Natural killer cell treated with Interleukin-12 subunit alpha and Interleukin-12 subunit beta and Interleukin-15 and Interleukin-18, amount 100 ng/mL, for 72 hours (primary cell): ENCODE results near the gene KIAA1671. TPM values are rescaled to one million over a fixed set of nuclear protein-coding genes. Genes with fewer than 3 reads are reported as not detected.

Experiments
- ATAC-seq, 2 donors: fragments of 150-1000 bp; cut with Tn5 transposase in 1 of 2; sonication (Bioruptor Pico), chemical (Tn5 transposase) in 1 of 2; 2 replicates each; pipeline ENCODE4 v1.10.0; 2021
- DNase-seq: peaks from one replicate; pipeline ENCODE4 v3.0.0; 2022; ENCODE audit warnings: low spot score
- H3K27ac Mint-ChIP-seq, 2 donors: 1 replicate in 1 of 2; 2 replicates in 1 of 2; pipeline ENCODE4 v1.8.0; 2022; ENCODE audit warnings: mixed read lengths in 2 of 2, mild to moderate bottlenecking in 1 of 2, moderate library complexity in 1 of 2
- H3K27me3 Mint-ChIP-seq, 2 donors: 1 replicate in 1 of 2; 2 replicates in 1 of 2; pipeline ENCODE4 v1.8.0; 2022; ENCODE audit warnings: mixed read lengths in 2 of 2
- H3K36me3 Mint-ChIP-seq: one replicate; pipeline ENCODE4 v1.8.0; 2022; ENCODE audit warnings: mixed read lengths
- H3K4me1 Mint-ChIP-seq, 2 donors: 1 replicate in 1 of 2; 2 replicates in 1 of 2; pipeline ENCODE4 v1.8.0; 2022; ENCODE audit warnings: low read depth in 2 of 2, mixed read lengths in 2 of 2, mild to moderate bottlenecking in 1 of 2
- H3K4me3 Mint-ChIP-seq: one replicate; pipeline ENCODE4 v1.8.0; 2022; ENCODE audit warnings: mixed read lengths
- H3K9me3 Mint-ChIP-seq: 2 replicates; pipeline ENCODE4 v1.8.0; 2022; ENCODE audit warnings: mixed read lengths
- total RNA-seq, 2 donors: library from RNA; stranded (reverse); gene quantifications; one replicate each; pipeline ENCODE4 v1.2.3, GENCODE V29; 2022

Gene KIAA1671
- total RNA-seq, 2 donors from 2014 or later = 11.7 to 21.3 TPM

- Mint-ChIP-seq H3K27me3 (no peaks in the 10 kb centered on the region), H3K9me3 (no peaks in the 10 kb centered on the region), H3K4me3 (no peak overlapping the region), H3K27ac (no peak overlapping the region), H3K4me1 (peaks cover 0 to 3% of the 10 kb centered on the region in 2 donors), H3K36me3 (no peaks in the 10 kb centered on the region)
- ATAC-seq (no peak), DNase-seq (no peak)
These were observed 186.5 kb downstream of the KIAA1671 start for GRCh38 chr22:25139062-25139461.

- no peak for DNase-seq
- Mint-ChIP-seq H3K9me3 (no peaks in the 10 kb centered on the region), H3K4me3 (no peak overlapping the region), H3K27ac (no peak overlapping the region), H3K4me1 (no peaks in the 10 kb centered on the region), H3K36me3 (no peaks in the 10 kb centered on the region), H3K27me3 (no peaks in the 10 kb centered on the region)
- ATAC-seq = no peak
These were observed 189.6 kb downstream of the KIAA1671 start for GRCh38 chr22:25142102-25142501.

- DNase-seq = no peak
- Mint-ChIP-seq H3K27me3 (no peaks in the 10 kb centered on the region), H3K4me1 (no peaks in the 10 kb centered on the region), H3K9me3 (no peaks in the 10 kb centered on the region), H3K27ac (no peak overlapping the region), H3K36me3 (no peaks in the 10 kb centered on the region), H3K4me3 (no peak overlapping the region)
- ATAC-seq = no peak
These were observed 190.9 kb downstream of the KIAA1671 start for GRCh38 chr22:25143156-25144076.

- no peaks in the 10 kb centered on the region for H3K4me1 Mint-ChIP-seq
- peaks cover 0 to under 1% of the 10 kb centered on the region in 2 donors for H3K27me3 Mint-ChIP-seq
- H3K4me3 Mint-ChIP-seq = no peak overlapping the region
- ATAC-seq = no peak
- DNase-seq = no peak
- no peaks in the 10 kb centered on the region for H3K9me3 Mint-ChIP-seq
- no peak overlapping the region for H3K27ac Mint-ChIP-seq
- no peaks in the 10 kb centered on the region for H3K36me3 Mint-ChIP-seq
These were observed 192.0 kb downstream of the KIAA1671 start for GRCh38 chr22:25144522-25144921.

GRCh38 chr22:25146307-25146706, 193.8 kb downstream of the KIAA1671 start:
- H3K4me3 Mint-ChIP-seq = no peak overlapping the region
- no peaks in the 10 kb centered on the region for H3K9me3 Mint-ChIP-seq
- peaks cover 0 to 5% of the 10 kb centered on the region in 2 donors for H3K27me3 Mint-ChIP-seq
- H3K36me3 Mint-ChIP-seq = no peaks in the 10 kb centered on the region
- DNase-seq (no peak), ATAC-seq (no peak)
- no peaks in the 10 kb centered on the region for H3K4me1 Mint-ChIP-seq
- H3K27ac Mint-ChIP-seq = no peak overlapping the region

- H3K27me3 Mint-ChIP-seq = peaks cover 0 to 5% of the 10 kb centered on the region in 2 donors
- H3K9me3 Mint-ChIP-seq = no peaks in the 10 kb centered on the region
- H3K4me3 Mint-ChIP-seq = no peak overlapping the region
- ATAC-seq (no peak), DNase-seq (no peak)
- H3K27ac Mint-ChIP-seq = no peak overlapping the region
- no peaks in the 10 kb centered on the region for H3K36me3 Mint-ChIP-seq
- H3K4me1 Mint-ChIP-seq = no peaks in the 10 kb centered on the region
These were observed 194.6 kb downstream of the KIAA1671 start for GRCh38 chr22:25146906-25147641.

- Mint-ChIP-seq H3K4me1 (no peaks in the 10 kb centered on the region), H3K36me3 (no peaks in the 10 kb centered on the region), H3K27ac (no peak overlapping the region), H3K9me3 (no peaks in the 10 kb centered on the region), H3K27me3 (peaks cover 0 to 5% of the 10 kb centered on the region in 2 donors), H3K4me3 (no peak overlapping the region)
- no peak for DNase-seq
- no peak for ATAC-seq
These were observed 195.1 kb downstream of the KIAA1671 start for GRCh38 chr22:25147642-25147928.

- no peaks in the 10 kb centered on the region for H3K4me1 Mint-ChIP-seq
- no peaks in the 10 kb centered on the region for H3K36me3 Mint-ChIP-seq
- no peak for DNase-seq
- no peaks in the 10 kb centered on the region for H3K9me3 Mint-ChIP-seq
- H3K27me3 Mint-ChIP-seq = peaks cover 0 to 5% of the 10 kb centered on the region in 2 donors
- H3K27ac Mint-ChIP-seq = no peak overlapping the region
- H3K4me3 Mint-ChIP-seq = no peak overlapping the region
- ATAC-seq = peak; percentile 17 to 54
These were observed 195.7 kb downstream of the KIAA1671 start for GRCh38 chr22:25148149-25148691.

- Mint-ChIP-seq H3K27ac (no peak overlapping the region), H3K4me3 (no peak overlapping the region)
These were observed 196.5 kb downstream of the KIAA1671 start for GRCh38 chr22:25149014-25149413.

GRCh38 chr22:25153961-25154666, 201.6 kb downstream of the KIAA1671 start:
- DNase-seq = no peak
- H3K36me3 Mint-ChIP-seq = no peaks in the 10 kb centered on the region
- peaks cover 0 to 5% of the 10 kb centered on the region in 2 donors for H3K27me3 Mint-ChIP-seq
- peak in 1 of 2 donors; percentile 40 for ATAC-seq
- no peak overlapping the region for H3K27ac Mint-ChIP-seq
- no peak overlapping the region for H3K4me3 Mint-ChIP-seq
- no peaks in the 10 kb centered on the region for H3K9me3 Mint-ChIP-seq
- H3K4me1 Mint-ChIP-seq = peaks cover 2 to 12% of the 10 kb centered on the region in 2 donors

More at GRCh38 chr22:25149014-25149413, 196.5 kb downstream of the KIAA1671 start:
- DNase-seq (no peak), ATAC-seq (no peak)
- H3K9me3 Mint-ChIP-seq = no peaks in the 10 kb centered on the region
- H3K36me3 Mint-ChIP-seq = no peaks in the 10 kb centered on the region
- H3K4me1 Mint-ChIP-seq = no peaks in the 10 kb centered on the region
- peaks cover 0 to 5% of the 10 kb centered on the region in 2 donors for H3K27me3 Mint-ChIP-seq

- Mint-ChIP-seq H3K4me1 (peaks cover 2 to 14% of the 10 kb centered on the region in 2 donors), H3K27ac (no peak overlapping the region), H3K36me3 (no peaks in the 10 kb centered on the region), H3K4me3 (no peak overlapping the region), H3K9me3 (no peaks in the 10 kb centered on the region), H3K27me3 (peaks cover 0 to 4% of the 10 kb centered on the region in 2 donors)
- no peak for DNase-seq
- peak in 1 of 2 donors; percentile 15 for ATAC-seq
These were observed 202.1 kb downstream of the KIAA1671 start for GRCh38 chr22:25154667-25154999.

GRCh38 chr22:25156736-25157135, 204.2 kb downstream of the KIAA1671 start:
- Mint-ChIP-seq H3K36me3 (no peaks in the 10 kb centered on the region), H3K27me3 (no peaks in the 10 kb centered on the region), H3K9me3 (no peaks in the 10 kb centered on the region), H3K27ac (no peak overlapping the region), H3K4me3 (no peak overlapping the region), H3K4me1 (peaks cover 2 to 28% of the 10 kb centered on the region in 2 donors)
- ATAC-seq (no peak), DNase-seq (no peak)

GRCh38 chr22:25159028-25159427, 206.5 kb downstream of the KIAA1671 start:
- Mint-ChIP-seq H3K4me1 (peaks cover 2 to 28% of the 10 kb centered on the region in 2 donors), H3K27ac (no peak overlapping the region), H3K36me3 (no peaks in the 10 kb centered on the region), H3K9me3 (no peaks in the 10 kb centered on the region), H3K4me3 (no peak overlapping the region), H3K27me3 (no peaks in the 10 kb centered on the region)
- DNase-seq (peak; percentile 35), ATAC-seq (peak in 1 of 2 donors; percentile 86)
